NB4 (cell line): Measurements from ENCODE around the gene CEP104.

Experiments used
- CTCF ChIP-seq: IDR thresholded peaks from one replicate; pipeline ENCODE4 v1.5.1; 2012; ENCODE audit warnings: low read depth, low read length
- MAX ChIP-seq: IDR thresholded peaks from 2 replicates; pipeline ENCODE4 v1.6.1; 2011; ENCODE audit warnings: low read depth, low read length
- MYC ChIP-seq: IDR thresholded peaks from 2 replicates; pipeline ENCODE4 v1.6.1; 2011; ENCODE audit warnings: low read depth, low read length
- POLR2A ChIP-seq: IDR thresholded peaks from 2 replicates; pipeline ENCODE4 v1.6.1; 2011; ENCODE audit warnings: mild to moderate bottlenecking; ENCODE audit not compliant: insufficient read length; ENCODE audit errors: extremely low read depth

GRCh38 chr1:3779912-3780416 is 77.0 kb downstream of the CEP104 start:
- no peak for TF ChIP-seq POLR2A
- no peak for TF ChIP-seq MYC
- no peak for TF ChIP-seq CTCF
- TF ChIP-seq MAX, result no peak
